Measurements from ENCODE around the gene TGOLN2.

DNA sequence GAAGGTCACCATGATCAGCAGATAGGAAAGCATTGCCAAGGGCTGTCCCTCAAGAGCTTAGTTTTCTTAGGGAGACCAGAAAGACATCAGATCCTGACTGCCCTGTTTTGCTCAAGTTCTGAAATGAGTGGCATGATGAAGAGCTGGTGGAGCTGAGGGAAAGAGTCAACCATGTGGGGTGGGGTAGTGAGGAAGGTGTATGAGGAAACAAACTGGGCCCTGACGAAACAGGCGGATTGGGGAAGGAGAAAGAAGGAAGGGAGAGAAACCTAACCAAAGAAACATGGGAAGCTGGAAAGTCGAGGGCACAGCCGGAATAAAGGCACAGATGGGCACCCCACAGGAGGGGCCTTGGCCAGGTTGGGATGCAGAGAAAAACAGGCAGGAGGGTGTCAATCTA lies 8.0 kb downstream of the TGOLN2 start:
- TF ChIP-seq EP300 (IDR thresholded peaks at IDR 0.05) = no peak
- TF ChIP-seq, protein P1, sequence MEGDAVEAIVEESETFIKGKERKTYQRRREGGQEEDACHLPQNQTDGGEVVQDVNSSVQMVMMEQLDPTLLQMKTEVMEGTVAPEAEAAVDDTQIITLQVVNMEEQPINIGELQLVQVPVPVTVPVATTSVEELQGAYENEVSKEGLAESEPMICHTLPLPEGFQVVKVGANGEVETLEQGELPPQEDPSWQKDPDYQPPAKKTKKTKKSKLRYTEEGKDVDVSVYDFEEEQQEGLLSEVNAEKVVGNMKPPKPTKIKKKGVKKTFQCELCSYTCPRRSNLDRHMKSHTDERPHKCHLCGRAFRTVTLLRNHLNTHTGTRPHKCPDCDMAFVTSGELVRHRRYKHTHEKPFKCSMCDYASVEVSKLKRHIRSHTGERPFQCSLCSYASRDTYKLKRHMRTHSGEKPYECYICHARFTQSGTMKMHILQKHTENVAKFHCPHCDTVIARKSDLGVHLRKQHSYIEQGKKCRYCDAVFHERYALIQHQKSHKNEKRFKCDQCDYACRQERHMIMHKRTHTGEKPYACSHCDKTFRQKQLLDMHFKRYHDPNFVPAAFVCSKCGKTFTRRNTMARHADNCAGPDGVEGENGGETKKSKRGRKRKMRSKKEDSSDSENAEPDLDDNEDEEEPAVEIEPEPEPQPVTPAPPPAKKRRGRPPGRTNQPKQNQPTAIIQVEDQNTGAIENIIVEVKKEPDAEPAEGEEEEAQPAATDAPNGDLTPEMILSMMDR (IDR thresholded peaks at IDR 0.05) = no peak
- no peak for TF ChIP-seq POLR2AphosphoS5 (IDR thresholded peaks at IDR 0.05)
